Activated gamma-delta T cell (primary cell): ENCODE measurements around the gene CLN5.
"Not testable (repeated sequence)": the region's sequence is repeated elsewhere in the genome, so short reads cannot be mapped to it uniquely, and the experiment has no call there.

Experiments
- DNase-seq: peaks from one replicate; lab custom pipeline; 2025; lab: John Stamatoyannopoulos, UW

CLN5 gene

GRCh38 chr13:76975863-76976262 lies 16.0 kb upstream of the CLN5 start:
- no peak for DNase-seq

DNA sequence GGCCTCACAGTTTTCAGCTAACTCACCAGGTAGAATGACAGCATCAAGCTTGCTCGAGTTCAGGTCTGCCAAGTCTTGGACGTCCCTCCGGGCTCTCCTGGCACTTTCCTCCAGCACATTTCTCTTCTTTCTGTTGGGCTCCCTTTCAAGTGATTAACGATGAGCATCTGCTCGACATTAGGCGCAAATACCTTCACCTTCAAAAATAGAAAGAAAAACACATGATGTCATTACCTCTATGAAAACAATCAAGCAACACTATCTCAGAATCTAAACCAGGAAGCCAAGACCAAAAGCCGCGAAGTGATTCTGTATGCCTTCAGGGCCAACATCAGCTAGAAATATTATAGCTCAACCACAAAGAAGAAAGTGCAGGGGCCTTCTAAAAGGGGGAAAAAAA lies 15.4 kb upstream of the CLN5 start:
- no peak for DNase-seq

GRCh38 chr13:76976929-76977328 lies 15.0 kb upstream of the CLN5 start:
- DNase-seq, result no peak

DNA sequence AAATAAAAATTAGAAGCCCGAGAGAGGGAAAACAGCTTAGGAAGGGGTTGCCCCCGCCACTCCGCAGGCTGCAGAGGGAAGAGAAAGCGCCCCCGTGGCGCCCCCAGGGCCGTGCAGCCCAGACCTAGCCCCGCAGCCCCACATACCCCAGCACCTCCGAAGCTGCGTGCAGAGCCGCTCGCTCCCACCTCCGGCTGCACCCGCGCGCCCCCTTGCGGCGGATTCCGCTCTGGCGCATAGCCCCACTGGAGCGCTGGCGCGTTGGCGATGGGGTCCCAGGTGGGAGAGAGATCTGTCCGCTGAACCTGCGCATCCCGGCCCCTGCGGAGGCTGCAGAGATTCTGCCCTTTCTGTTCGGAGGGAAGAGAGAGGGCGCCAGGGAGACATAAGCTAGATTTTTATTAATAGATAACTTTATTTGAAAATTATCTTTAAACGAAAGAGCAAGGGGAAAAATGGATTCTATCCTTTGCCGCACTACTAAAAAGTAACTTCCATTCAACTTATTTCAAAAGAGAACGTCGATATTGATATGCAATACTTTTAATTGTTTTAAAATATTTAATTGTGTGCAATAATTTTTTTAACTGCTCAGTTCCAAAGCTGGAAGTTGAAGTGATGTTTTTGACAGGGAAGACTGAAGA lies 11.7 kb upstream of the CLN5 start:
- peak; percentile 66 for DNase-seq

DNA sequence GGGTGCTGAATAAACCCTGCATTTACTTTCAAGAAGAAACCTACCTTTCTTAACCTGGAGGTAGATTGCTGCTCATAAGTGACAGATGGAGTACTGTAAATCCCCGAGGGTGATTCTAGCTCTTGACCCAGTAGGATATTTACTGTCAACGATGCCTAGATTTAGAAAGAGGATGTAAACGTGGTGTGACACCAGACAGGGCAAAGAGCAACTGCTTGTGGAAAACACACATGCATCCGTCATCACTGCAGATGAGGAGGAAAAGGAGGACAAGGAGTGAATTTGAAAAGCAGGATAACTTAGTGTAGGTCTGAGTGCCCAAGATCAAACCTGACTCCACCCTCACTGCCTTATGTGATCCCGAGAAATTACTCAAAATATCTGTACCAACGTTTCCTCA lies 9.8 kb upstream of the CLN5 start:
- DNase-seq, result no peak

GRCh38 chr13:76983676-76984075 lies 8.2 kb upstream of the CLN5 start:
- DNase-seq, result no peak

- peak; percentile 35 for DNase-seq
Observed at GRCh38 chr13:76991432-76991795, 467 bp upstream of the CLN5 start.

DNA sequence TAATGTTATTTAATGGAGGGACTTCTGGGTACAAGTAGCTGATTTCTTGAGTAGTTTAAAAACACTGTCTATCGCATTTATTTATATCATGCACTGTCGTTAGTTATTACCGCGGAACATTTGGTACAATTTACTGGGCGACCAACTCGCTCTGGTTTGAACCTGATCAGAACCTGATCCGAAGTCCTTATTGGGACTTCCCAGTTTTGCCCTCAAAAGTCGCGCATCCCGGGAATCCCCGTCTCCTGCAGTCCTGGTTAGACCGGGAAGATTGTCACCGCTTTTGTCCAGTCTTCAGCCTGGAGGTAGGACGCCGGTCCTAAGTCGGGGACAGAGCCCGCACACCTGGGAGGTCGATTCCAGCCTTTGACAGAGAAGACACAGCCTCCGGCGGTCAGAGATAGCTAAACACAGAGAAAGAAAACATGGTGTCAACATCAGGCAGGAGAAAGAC lies 694 bp downstream of the CLN5 start:
- no peak for DNase-seq

DNA sequence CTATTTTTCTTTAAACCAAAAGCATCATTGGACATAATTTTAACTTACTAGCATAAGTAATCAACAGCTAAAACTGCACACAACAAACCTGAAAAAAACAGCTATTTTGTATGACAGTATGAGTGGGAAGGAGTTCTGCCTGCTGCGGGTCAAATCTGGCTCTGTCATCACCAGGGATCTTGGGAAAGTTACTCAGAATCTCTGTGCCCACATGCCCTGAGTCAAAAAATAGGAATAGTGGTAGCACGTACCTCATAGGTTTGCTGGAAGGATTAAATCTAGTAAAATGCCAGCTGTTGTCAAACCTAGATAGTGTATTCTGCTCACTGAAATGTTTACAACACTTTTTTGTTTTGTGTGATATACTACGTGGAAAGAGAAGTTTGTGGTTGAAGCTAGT lies 1.1 kb downstream of the CLN5 start:
- no peak for DNase-seq

- no peak for DNase-seq
Observed at GRCh38 chr13:76993473-76993872, 1.6 kb downstream of the CLN5 start.

GRCh38 chr13:76994281-76994680 lies 2.4 kb downstream of the CLN5 start:
- DNase-seq, result no peak

DNA sequence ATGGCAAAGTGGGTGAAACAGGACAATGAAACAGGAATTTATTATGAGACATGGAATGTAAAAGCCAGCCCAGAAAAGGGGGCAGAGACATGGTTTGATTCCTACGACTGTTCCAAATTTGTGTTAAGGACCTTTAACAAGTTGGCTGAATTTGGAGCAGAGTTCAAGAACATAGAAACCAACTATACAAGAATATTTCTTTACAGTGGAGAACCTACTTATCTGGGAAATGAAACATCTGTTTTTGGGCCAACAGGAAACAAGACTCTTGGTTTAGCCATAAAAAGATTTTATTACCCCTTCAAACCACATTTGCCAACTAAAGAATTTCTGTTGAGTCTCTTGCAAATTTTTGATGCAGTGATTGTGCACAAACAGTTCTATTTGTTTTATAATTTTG lies 8.6 kb downstream of the CLN5 start:
- DNase-seq, result no peak

DNA sequence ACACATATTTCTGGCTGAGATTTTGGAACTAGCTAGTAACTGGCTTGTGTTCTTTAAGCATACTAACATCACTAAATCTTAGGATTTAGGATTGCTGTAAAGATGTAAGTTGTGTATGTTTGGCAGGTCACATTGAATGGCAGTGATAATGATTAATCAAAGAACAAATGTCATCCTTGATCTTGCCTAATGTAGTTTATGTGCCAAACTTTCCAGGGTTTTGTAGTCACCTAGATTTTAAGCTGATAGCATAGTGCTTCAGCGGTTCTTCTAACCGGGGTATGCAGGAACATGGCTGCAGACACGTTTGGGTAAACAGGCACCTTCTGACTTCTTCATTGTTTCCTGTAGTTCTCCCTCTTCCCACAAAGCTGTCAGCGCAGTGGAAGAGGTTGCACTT lies 9.7 kb downstream of the CLN5 start:
- no peak for DNase-seq

GRCh38 chr13:77001963-77002587 lies 10.2 kb downstream of the CLN5 start:
- no peak for DNase-seq

DNA sequence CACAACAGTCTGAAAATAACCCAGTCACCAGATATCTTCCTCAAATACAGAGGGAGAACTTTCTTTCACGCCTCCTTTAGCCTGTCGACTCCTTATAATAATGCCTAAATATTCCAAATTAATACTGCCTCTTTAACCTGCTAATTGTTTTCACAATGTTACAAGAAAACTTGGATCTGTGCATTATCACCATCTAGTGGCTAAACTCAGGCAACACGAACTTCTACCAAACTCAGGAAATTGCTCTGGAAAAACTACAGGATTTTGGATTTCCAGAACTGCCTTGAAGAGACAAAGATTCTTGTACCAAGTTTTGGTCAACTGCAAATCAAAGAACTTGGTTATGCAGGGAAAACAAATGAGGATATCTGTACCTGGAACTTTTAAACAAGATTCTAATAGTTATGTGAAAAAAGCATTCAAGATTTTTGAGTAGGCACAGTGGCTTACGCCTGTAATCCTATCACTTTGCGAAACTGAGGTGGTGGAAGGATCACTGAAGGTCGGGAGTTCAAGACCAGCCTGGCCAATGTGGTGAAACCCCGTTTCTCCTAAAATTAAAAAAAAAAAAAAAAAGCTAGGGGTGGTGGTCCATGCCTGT lies 10.8 kb downstream of the CLN5 start:
- DNase-seq, result no peak

DNA sequence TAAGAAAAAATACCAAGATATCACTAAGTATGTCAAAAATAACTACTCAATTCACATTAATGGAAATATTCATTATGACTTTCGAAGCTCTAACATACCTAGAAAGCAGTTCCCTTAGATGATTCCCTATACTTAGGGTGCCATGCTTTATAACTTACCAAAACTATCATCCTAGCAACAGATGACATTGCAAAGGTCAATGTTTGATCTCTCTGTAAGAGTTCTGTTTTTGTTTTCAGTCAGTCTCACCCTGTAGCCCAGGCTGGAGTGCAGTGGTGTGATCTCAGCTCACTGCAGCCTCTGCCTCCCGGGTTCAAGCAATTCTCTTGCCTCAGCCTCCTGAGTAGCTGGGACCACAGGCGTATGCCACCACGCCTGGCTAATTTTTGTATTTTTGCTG lies 16.5 kb downstream of the CLN5 start:
- DNase-seq, result not testable (repeated sequence)

DNA sequence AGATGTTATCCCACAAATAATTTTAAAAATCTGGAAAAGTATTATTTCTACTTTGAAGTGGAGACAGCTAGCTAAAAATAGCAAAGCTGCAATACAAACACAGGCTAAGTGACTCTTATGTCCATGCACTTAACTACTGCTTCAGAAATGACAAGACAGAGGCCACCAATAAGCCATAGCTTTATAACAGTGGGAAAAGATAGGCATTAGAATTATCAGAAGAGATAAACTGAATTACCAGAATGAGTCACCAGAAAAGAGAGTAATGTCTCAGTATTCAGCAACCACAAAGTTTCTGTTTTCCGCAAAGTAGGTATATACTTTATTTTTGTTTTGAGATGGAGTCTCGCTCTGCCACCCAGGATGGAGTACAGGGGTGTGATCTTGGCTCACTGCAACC lies 17.1 kb downstream of the CLN5 start:
- DNase-seq, result no peak

DNA sequence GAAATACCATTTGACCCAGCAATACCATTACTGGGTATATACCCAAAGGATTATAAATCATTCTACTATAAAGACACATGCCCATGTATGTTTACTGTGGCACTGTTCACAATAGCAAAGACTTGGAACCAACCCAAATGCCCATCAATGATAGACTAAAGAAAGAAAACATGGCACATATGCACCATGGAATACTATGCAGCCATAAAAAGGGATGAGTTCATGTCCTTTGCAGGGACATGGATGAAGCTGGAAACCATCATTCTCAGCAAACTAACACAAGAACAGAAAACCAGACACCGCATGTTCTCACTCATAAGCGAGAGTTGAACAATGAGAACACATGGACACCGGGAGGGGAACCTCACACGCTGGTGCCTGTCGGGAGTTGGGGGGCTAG lies 17.8 kb downstream of the CLN5 start:
- DNase-seq, result not testable (repeated sequence)

DNA sequence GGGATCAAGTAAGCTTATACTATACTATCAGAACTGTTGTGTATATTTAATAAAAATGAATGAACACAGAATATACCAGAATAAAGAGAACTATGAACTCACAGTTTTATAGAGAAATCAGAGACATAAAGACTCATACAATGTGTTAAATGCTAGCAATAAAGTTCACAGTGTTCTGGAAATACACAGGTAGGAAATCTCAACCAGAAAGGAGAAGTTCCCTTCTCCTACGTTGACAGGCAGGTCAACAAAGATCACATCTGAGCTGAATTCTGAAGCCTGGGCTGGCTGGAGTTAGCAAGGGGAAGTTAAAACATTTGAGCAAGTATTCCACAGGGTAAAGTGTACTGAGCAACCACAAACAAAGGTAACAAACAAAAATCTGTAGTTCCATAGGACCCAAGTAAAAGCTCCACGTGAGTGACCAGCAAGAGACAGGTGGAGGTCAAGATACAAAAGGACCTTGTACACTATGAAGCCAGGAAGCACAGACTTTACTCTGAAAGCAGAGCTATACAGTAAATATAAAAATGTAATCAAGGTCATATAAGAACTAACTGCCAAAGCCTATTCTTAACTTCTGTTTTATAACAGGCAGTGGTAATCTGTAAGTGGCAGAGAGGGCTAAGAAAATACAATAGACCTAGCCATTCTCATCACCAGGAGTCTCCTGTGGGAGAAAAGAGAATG lies 22.1 kb downstream of the CLN5 start:
- DNase-seq, result no peak

DNA sequence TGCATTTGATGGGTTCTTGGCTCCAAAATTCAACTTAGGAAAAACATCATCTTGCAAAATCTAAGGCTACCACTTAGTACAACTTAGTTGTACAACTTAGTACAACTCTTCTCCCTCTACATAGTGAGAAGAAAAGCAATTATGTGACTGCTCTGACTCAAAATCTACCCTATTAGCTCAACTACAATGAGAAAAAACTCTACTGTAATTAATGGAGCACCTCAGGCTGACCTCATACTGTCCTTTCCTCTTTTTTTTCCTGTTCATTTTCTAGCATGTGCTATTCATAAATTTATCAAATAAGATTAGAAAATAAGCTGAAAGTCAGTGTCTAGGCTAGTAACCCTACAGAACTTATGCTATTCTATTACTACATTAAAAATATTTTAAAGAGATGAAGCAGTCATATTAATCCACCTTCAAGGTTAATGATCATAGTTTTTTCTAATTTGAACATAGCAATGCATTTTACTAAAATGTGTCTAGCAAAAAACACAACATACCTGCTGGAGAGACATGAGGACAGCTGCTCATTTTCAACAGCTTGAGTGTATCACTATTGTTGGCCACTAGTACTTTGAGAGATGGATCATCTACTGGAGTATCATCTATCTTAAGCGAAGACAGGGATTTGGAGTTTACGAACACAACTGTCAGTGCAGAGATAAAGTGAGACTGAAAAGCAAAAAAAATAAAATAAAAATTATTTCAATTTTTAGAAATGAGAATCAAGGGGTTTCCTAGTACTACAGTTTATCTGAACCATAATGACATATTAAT lies 23.2 kb downstream of the CLN5 start:
- no peak for DNase-seq

DNA sequence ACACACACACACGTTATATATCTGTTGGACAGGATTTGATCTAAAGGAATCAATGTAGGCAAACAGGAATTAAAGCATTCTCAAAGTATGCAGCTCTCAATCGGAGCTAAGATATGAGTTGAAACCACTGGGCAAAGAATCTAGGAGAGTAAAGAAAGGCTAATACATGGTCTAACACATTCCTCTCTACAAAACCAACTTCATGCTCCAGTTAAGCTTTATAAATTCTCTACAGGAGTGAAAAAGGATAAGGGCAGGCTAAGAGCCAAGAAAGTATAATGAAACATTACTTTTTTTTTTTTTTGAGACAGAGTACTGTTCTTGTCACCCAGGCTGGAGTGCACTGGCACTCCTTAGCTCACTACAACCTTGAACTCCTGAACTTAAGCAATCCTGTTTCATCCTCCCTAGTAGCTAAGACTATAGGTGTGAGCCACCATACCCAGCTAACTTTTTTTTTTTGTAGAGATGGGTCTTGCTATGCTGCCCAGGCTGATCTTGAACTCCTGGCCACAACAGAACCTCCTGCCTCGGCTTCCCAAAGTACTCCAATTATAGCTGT lies 24.5 kb downstream of the CLN5 start:
- no peak for DNase-seq
